ENCODE results near the gene GBX1. TPM values are rescaled to one million over a fixed set of nuclear protein-coding genes. Genes with fewer than 3 reads are reported as not detected.

The GBX1 gene
- total and polyA plus RNA-seq, 2 of the 4 experiments (the other 2 are of a cell fraction): not detected

DNA sequence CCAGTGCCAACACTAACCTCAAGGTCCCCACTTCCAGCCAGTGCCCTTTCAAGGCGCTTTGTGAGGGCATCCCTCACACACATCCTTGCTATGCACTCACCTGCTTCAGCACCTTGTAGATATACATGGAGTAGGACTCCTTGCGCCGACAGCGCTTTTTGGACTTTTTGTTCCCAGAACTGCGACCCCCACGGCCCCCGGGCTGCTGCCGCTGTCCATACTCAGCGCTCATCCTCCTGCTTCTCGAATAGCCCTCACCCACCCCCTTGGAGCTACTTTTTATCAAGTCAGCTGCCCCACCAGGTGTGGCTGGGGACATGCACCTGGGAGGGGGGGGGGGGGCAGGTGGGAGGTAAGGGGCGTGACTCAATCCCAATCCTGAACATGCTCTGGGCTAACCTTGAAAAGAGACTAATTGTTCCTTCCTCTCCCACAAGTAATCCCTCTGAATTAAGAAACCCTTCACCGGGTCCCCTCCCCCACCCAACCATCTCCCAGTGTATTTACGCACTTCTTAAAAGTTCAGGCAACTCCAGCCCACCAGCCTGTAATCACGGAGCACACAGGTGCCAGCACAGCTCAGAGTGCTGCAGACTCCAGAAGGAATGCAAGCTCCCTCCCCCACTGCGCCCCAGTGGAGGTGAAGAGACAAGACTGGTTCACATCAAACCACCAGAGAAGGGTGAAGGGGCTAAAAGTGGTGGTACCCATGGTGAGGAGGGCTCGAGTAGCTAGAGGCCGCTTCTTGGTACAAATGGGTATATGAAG is 42.8 kb upstream of the GBX1 start, which contains the start of gene H2BK1:
TSS of gene H2BK1 (minus strand) at position 402 of the 768 bp plus-strand sequence. CDS start at position 232, 170 bp downstream.
- dilution Hi-C loops (cut with HindIII; ENCODE audit: low sequenced_read_pairs, unreplicated experiment) (no loop called here), in situ Hi-C loops (cut with MboI; ENCODE audit: low sequenced_read_pairs) (no loop called here), intact Hi-C loops (cut with micrococcal nuclease) (no loop called here)
- WGBS, 2 experiments (ENCODE audit: extremely low coverage in 2 of 2, insufficient read length in 1 of 2): no CpG with 5 or more reads among the region's 17 CpGs
- Histone ChIP-seq H3K27ac (ENCODE audit: insufficient read depth, low read length) (no peak within 1 kb of the TSS), H2BK120ac (ENCODE audit: low read depth, low read length) (no peak within 1 kb of the TSS), H3K4me2 (ENCODE audit: low read depth, low read length) (no peak within 1 kb of the TSS), H3K79me1 (ENCODE audit: low read depth in 1 of 2, low read length in 2 of 2) (no peaks in the 10 kb centered on the region), H3K56ac (ENCODE audit: extremely low read depth, insufficient read depth, low read length) (no peak within 1 kb of the TSS), H3K9me1 (ENCODE audit: insufficient read depth, low read length) (no peaks in the 10 kb centered on the region; the same call in 1 of the 2 replicates), H2AFZ (replicated peaks; ENCODE audit: low read length, poor library complexity) (no peak within 1 kb of the TSS), H4K20me1 (ENCODE audit: insufficient read depth, low read length) (no peaks in the 10 kb centered on the region), H2AK5ac (ENCODE audit: low read depth, low read length) (no peak within 1 kb of the TSS), H4K91ac (ENCODE audit: insufficient read depth, low read depth, low read length) (no peak within 1 kb of the TSS), H3K36me3 (ENCODE audit: control insufficient read depth, insufficient read depth, low read length) (peaks cover 27% of the 10 kb centered on the region), H3K18ac (ENCODE audit: low read depth, low read length) (no peak within 1 kb of the TSS), H3K9ac (ENCODE audit: low read depth, low read length) (no peak within 1 kb of the TSS), H3K4me1 (ENCODE audit: control insufficient read depth, insufficient read depth, low read length) (no peaks in the 10 kb centered on the region), H2BK15ac (ENCODE audit: low read depth, low read length) (no peak within 1 kb of the TSS), H3K9me3 (ENCODE audit: control insufficient read depth, insufficient read depth, low read length) (no peaks in the 10 kb centered on the region), H3K14ac (replicated peaks; ENCODE audit: low read depth, low read length) (no peak within 1 kb of the TSS), H2AK9ac (replicated peaks; ENCODE audit: low read depth, low read length, poor library complexity) (no peak within 1 kb of the TSS), H4K8ac (ENCODE audit: low read depth in 2 of 2, low read length in 2 of 2) (no peak within 1 kb of the TSS), H3K4ac (ENCODE audit: low read depth, low read length) (no peak within 1 kb of the TSS), H4K5ac (ENCODE audit: low read depth, low read length) (no peak within 1 kb of the TSS), H3K4me3 (ENCODE audit: insufficient read depth, low read depth, low read length) (no peak within 1 kb of the TSS), H3K27me3 (ENCODE audit: control insufficient read depth, insufficient read depth, low read length) (peaks cover 29% of the 10 kb centered on the region), H3K23ac (ENCODE audit: low read depth, low read length) (no peak within 1 kb of the TSS), H2BK20ac (ENCODE audit: low read depth, low read length) (no peak within 1 kb of the TSS), H2BK5ac (ENCODE audit: low read depth, low read length, poor library complexity, severe bottlenecking) (no peak within 1 kb of the TSS)
- no TSS peak for BruUV-seq (replicated peaks)
- ChIA-PET POLR2A (ENCODE audit: unreplicated experiment) (no interaction called here), CTCF (no interaction called here)
- TF ChIP-seq POLR2A (IDR thresholded peaks at IDR 0.05; ENCODE audit: low read depth, low read length) (no peak), NFE2L2 (IDR thresholded peaks at IDR 0.05; ENCODE audit: low read depth, low read length) (no peak), MAFK (IDR thresholded peaks at IDR 0.05; ENCODE audit: low read depth, low read length) (no peak), RFX5 (IDR thresholded peaks at IDR 0.05; ENCODE audit: low read depth, low read length) (no peak), BHLHE40 (IDR thresholded peaks at IDR 0.05; ENCODE audit: low read depth, low read length) (no peak), SMC3 (IDR thresholded peaks at IDR 0.05; ENCODE audit: low read depth, low read length) (no peak)
- TF ChIP-seq, protein P1, sequence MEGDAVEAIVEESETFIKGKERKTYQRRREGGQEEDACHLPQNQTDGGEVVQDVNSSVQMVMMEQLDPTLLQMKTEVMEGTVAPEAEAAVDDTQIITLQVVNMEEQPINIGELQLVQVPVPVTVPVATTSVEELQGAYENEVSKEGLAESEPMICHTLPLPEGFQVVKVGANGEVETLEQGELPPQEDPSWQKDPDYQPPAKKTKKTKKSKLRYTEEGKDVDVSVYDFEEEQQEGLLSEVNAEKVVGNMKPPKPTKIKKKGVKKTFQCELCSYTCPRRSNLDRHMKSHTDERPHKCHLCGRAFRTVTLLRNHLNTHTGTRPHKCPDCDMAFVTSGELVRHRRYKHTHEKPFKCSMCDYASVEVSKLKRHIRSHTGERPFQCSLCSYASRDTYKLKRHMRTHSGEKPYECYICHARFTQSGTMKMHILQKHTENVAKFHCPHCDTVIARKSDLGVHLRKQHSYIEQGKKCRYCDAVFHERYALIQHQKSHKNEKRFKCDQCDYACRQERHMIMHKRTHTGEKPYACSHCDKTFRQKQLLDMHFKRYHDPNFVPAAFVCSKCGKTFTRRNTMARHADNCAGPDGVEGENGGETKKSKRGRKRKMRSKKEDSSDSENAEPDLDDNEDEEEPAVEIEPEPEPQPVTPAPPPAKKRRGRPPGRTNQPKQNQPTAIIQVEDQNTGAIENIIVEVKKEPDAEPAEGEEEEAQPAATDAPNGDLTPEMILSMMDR (conservative IDR thresholded peaks at IDR 0.05; ENCODE audit: low read depth, low read length): no peak
- DNase-seq: no peak
- ATAC-seq (ENCODE audit: low read depth): no peak
